ENCODE data around the gene NPR3.

Gene NPR3

GRCh38 chr5:32733590-32734340, 22.6 kb downstream of the NPR3 start:
- no peak for TF ChIP-seq CTCF (conservative IDR thresholded peaks at IDR 0.05; ENCODE audit: control insufficient read depth, insufficient read depth, low read depth, low read length)
- no peak overlapping the region for H3K4me3 ChIP-seq (ENCODE audit: control insufficient read depth, low read depth, low read length)
- DNase-seq (ENCODE audit: low read depth): no peak

GRCh38 chr5:32734827-32735378, 23.8 kb downstream of the NPR3 start:
- H3K4me3 ChIP-seq (ENCODE audit: control insufficient read depth, low read depth, low read length): no peak overlapping the region
- DNase-seq (ENCODE audit: low read depth): no peak
- no peak for TF ChIP-seq CTCF (conservative IDR thresholded peaks at IDR 0.05; ENCODE audit: control insufficient read depth, insufficient read depth, low read depth, low read length)

- DNase-seq (ENCODE audit: low read depth): no peak
- no peak overlapping the region for H3K4me3 ChIP-seq (ENCODE audit: control insufficient read depth, low read depth, low read length)
- no peak for TF ChIP-seq CTCF (conservative IDR thresholded peaks at IDR 0.05; ENCODE audit: control insufficient read depth, insufficient read depth, low read depth, low read length)
Measured at GRCh38 chr5:32735512-32735911, 24.4 kb downstream of the NPR3 start.

- no peak for DNase-seq (ENCODE audit: low read depth)
- no peak for TF ChIP-seq CTCF (conservative IDR thresholded peaks at IDR 0.05; ENCODE audit: control insufficient read depth, insufficient read depth, low read depth, low read length)
- no peak overlapping the region for H3K4me3 ChIP-seq (ENCODE audit: control insufficient read depth, low read depth, low read length)
Measured at GRCh38 chr5:32736842-32737241, 25.7 kb downstream of the NPR3 start.

GRCh38 chr5:32740651-32741050, 29.5 kb downstream of the NPR3 start:
- no peak overlapping the region for H3K4me3 ChIP-seq (ENCODE audit: control insufficient read depth, low read depth, low read length)
- DNase-seq (ENCODE audit: low read depth): no peak
- TF ChIP-seq CTCF (conservative IDR thresholded peaks at IDR 0.05; ENCODE audit: control insufficient read depth, insufficient read depth, low read depth, low read length): no peak

GRCh38 chr5:32745317-32745716, 34.2 kb downstream of the NPR3 start:
- H3K4me3 ChIP-seq (ENCODE audit: control insufficient read depth, low read depth, low read length): no peak overlapping the region
- no peak for TF ChIP-seq CTCF (conservative IDR thresholded peaks at IDR 0.05; ENCODE audit: control insufficient read depth, insufficient read depth, low read depth, low read length)
- DNase-seq (ENCODE audit: low read depth): no peak
